ENCODE results near the gene MSI2. TPM values are rescaled to one million over a fixed set of nuclear protein-coding genes. Genes with fewer than 3 reads are reported as not detected.

The MSI2 gene
- total RNA-seq, 4 donors from 2014 or later = 15.9 to 22.9 (median 17.0) TPM

DNA sequence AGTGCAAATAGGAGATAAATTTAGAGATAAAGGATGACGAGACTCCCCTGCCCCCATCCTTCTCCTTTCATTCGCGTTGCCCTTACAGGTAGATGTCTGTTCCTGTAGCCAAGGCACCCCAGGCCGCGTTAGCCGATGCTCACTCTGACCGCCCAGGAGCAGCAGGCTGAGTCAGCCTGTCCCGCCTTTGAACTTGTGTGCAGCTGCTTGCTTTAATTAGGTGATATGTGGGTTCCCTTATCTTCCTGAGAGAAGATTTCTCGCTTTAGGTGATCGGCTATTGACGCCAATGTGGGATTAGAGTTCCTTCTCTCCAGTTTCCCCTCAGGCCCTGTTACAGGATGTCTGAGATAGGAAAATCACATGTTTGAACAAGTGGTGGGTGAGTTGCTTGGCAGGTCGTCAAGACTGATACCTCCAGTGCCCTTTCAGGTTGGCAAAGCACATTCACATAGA is 119.5 kb downstream of the MSI2 start:
- no peak for DNase-seq
- no peaks in the 10 kb centered on the region for H3K36me3 ChIP-seq
- no peak overlapping the region for H3K27ac ChIP-seq
- no peaks in the 10 kb centered on the region for H3K27me3 ChIP-seq
- H3K4me3 ChIP-seq = no peak overlapping the region
- peaks cover under 1 to 27% (median 7%) of the 10 kb centered on the region in 3 donors for H3K4me1 ChIP-seq
- 44 to 46% methylated on average over 11 of the region's 12 CpGs for WGBS, 2 donors
- no peak for TF ChIP-seq CTCF (IDR thresholded peaks at IDR 0.05)
- no peak for TF ChIP-seq POLR2A (IDR thresholded peaks at IDR 0.05)
- intact Hi-C loops (cut with DNase I) = no loop called here
- peaks cover 0 to 9% (median 0%) of the 10 kb centered on the region in 3 donors for H3K9me3 ChIP-seq

DNA sequence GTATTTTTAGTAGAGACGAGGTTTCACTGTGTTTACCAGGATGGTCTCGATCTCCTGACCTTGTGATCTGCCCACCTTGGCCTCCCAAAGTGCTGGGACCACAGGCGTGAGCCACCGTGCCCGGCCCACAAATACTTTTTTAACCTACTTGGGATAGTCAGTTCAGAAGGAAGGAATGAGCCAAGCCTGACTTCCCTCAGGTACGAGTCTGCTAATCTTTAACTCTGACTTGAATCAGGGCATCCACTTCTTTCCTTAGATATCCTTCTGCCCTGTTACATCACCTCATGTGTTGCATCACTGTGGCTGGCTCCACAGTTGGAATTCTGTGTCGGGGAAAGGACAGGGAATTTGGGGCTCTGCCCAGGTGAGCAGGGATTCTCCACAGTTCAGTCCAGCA is 120.8 kb downstream of the MSI2 start:
- intact Hi-C loops (cut with DNase I) = no loop called here
- DNase-seq = no peak
- no peak overlapping the region for H3K27ac ChIP-seq

DNA sequence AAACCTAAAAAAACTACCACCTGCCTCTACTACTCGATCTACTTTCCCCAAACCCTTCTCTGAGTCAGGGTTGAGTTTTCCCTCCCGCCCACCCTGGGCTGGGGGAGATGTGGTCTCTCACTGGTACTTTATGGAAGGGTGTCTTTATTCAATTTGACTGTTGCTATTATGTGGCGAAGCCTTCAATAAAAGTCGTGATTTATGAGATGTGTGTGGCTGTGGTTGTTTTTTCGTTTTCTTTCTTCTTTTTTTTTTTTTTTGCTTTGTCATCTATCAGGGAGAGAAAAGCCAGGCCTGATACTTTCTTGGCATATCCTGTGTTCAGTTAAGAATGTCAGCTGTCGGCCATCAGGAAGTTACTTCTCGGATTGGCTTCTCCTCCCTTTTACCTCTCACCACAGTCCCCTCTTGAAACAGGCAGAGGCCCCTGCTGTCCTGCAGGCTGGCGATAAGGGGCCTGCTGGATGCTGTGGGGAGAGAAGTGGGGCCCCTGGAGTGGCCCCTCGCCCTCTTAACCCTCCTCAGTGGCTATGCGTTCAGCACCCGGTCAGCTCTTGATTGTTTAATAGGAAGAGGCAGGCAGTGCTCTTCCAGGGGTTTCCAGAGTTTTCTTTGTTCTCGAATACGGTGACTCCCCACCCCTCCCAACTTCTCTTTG is 123.0 kb downstream of the MSI2 start:
- intact Hi-C loops (cut with DNase I) = no loop called here
- DNase-seq = no peak
- Histone ChIP-seq H3K27me3 (no peaks in the 10 kb centered on the region), H3K4me1 (peaks cover 0 to 27% (median 7%) of the 10 kb centered on the region in 3 donors), H3K27ac (no peak overlapping the region), H3K36me3 (no peaks in the 10 kb centered on the region), H3K4me3 (no peak overlapping the region), H3K9me3 (peaks cover 0 to 7% (median 0%) of the 10 kb centered on the region in 3 donors)
- TF ChIP-seq POLR2A (IDR thresholded peaks at IDR 0.05) = no peak
- TF ChIP-seq CTCF (IDR thresholded peaks at IDR 0.05) = no peak
- WGBS, 2 donors = 41 to 44% methylated on average over 12 to 13 of the region's 13 CpGs

More for the DNA sequence above, 120.8 kb downstream of the MSI2 start:
- no peak overlapping the region for H3K4me3 ChIP-seq
- H3K27me3 ChIP-seq = no peaks in the 10 kb centered on the region
- no peak for TF ChIP-seq POLR2A (IDR thresholded peaks at IDR 0.05)
- TF ChIP-seq CTCF (IDR thresholded peaks at IDR 0.05) = no peak
- WGBS, 2 donors = 81 to 82% methylated on average over 7 of the region's 7 CpGs
- no peaks in the 10 kb centered on the region for H3K36me3 ChIP-seq
- H3K9me3 ChIP-seq = peaks cover 0 to 9% (median 0%) of the 10 kb centered on the region in 3 donors
- peaks cover 0 to 27% (median 7%) of the 10 kb centered on the region in 3 donors for H3K4me1 ChIP-seq

DNA sequence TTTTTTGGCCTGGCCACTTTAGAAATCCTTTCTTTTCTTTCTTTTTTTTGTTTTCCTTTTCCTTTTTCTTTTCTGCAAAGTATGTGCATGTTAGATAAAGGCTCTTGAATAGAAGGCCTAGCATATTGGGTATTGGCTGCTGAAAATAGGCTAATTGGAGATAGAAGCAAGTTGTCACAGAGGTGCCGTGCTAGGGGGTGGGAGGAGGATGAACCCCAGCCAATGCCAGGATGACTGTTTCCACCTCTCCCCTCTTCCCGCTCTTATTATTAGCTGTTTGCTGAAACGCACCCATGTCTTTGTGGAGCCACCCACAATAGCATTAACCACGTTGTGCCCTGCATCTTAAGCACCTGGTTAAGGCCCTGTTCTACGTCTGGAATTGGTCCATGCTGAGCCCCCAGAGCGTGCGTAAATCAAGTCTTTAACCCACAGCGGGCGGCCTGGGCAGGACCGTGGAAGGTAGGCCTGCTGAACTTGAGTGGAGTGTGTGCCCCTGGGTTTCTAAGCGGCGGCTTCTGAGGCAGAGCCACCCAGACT is 123.6 kb downstream of the MSI2 start:
- intact Hi-C loops (cut with DNase I) = no loop called here

More for the DNA sequence above, 123.6 kb downstream of the MSI2 start:
- no peaks in the 10 kb centered on the region for H3K36me3 ChIP-seq
- H3K27me3 ChIP-seq = no peaks in the 10 kb centered on the region
- 80 to 88% methylated on average over 3 to 4 of the region's 12 CpGs for WGBS, 2 donors
- DNase-seq = no peak
- peaks cover 0 to 7% (median 0%) of the 10 kb centered on the region in 3 donors for H3K9me3 ChIP-seq
- TF ChIP-seq CTCF (IDR thresholded peaks at IDR 0.05) (no peak), POLR2A (IDR thresholded peaks at IDR 0.05) (no peak)
- peaks cover 0 to 25% (median 7%) of the 10 kb centered on the region in 3 donors for H3K4me1 ChIP-seq
- no peak overlapping the region for H3K27ac ChIP-seq
- H3K4me3 ChIP-seq = no peak overlapping the region
